Measurements from ENCODE around the gene VAV2. TPM values are rescaled to one million over a fixed set of nuclear protein-coding genes. Genes with fewer than 3 reads are reported as not detected.

The VAV2 gene
- polyA plus RNA-seq, 2 of the 4 experiments (the other 2 are of a cell fraction): 9.8 to 21.4 TPM

- TF ChIP-seq TP53 (CRISPR knock-in tag; IDR thresholded peaks at IDR 0.05): no peak
- no peak for TF ChIP-seq ESRRA (IDR thresholded peaks at IDR 0.05; ENCODE audit: borderline replicate concordance, low read length)
- no peak for TF ChIP-seq FOXS1 (CRISPR knock-in tag; IDR thresholded peaks at IDR 0.05)
- no peak for TF ChIP-seq HEYL (CRISPR knock-in tag; IDR thresholded peaks at IDR 0.05)
- TF ChIP-seq RNF2 (IDR thresholded peaks at IDR 0.05; ENCODE audit: borderline replicate concordance, low read depth): no peak
- WGBS (ENCODE audit: missing lambda C conversion rate): 93% methylated on average over 19 of the region's 19 CpGs
- no peak overlapping the region for H3K27ac ChIP-seq
- H3K4me1 ChIP-seq: 0 out of 3 replicates have a peak, but pooled peaks cover 5% of the 10 kb centered on the region
- FAIRE-seq (no peak), ATAC-seq (no peak), DNase-seq (ENCODE audit: low read depth in 1 of 2, low spot score in 1 of 2) (no peak)
- H3K9me3 ChIP-seq: no peaks in the 10 kb centered on the region
- ChIA-PET CTCF (interaction anchor here (1.3 to 3.3 kb wide), 2 partner anchors 51 to 150 kb away, joined by 5 to 16 read pairs; no protein-coding TSS in a partner anchor), POLR2A (no interaction called here)
- H3K4me2 ChIP-seq: no peak overlapping the region
- H3K4me3 ChIP-seq: no peak overlapping the region
These were observed 148.2 kb downstream of the VAV2 start for GRCh38 chr9:133843751-133844397.

- Histone ChIP-seq H3K4me2 (no peak overlapping the region), H3K9me3 (no peaks in the 10 kb centered on the region), H3K27ac (no peak overlapping the region), H3K4me3 (no peak overlapping the region), H3K4me1 (0 out of 3 replicates have a peak, but pooled peaks cover 5% of the 10 kb centered on the region)
- DNase-seq (ENCODE audit: low read depth in 1 of 2, low spot score in 1 of 2) (no peak), FAIRE-seq (no peak), ATAC-seq (no peak)
- 98% methylated on average over 5 of the region's 5 CpGs for WGBS (ENCODE audit: missing lambda C conversion rate)
- CTCF ChIA-PET: interaction anchor here (0.7 to 3.3 kb wide), 2 partner anchors 18 to 151 kb away, joined by 3 to 16 read pairs; no protein-coding TSS in a partner anchor
- POLR2A ChIA-PET: no interaction called here
- TF ChIP-seq FOXS1 (CRISPR knock-in tag; IDR thresholded peaks at IDR 0.05) (no peak), HMGXB4 (CRISPR knock-in tag; IDR thresholded peaks at IDR 0.05; ENCODE audit: borderline replicate concordance) (no peak), RFX5 (IDR thresholded peaks at IDR 0.05) (no peak), USF2 (IDR thresholded peaks at IDR 0.05) (no peak), HEYL (CRISPR knock-in tag; IDR thresholded peaks at IDR 0.05) (no peak), CHD2 (IDR thresholded peaks at IDR 0.05; ENCODE audit: low read length, partially characterized antibody) (no peak), CEBPB (IDR thresholded peaks at IDR 0.05) (no peak), CBX2 (IDR thresholded peaks at IDR 0.05; ENCODE audit: borderline replicate concordance, low read depth) (no peak), POLR2AphosphoS2 (conservative IDR thresholded peaks at IDR 0.05; ENCODE audit: low read length) (no peak)
These were observed 148.9 kb downstream of the VAV2 start for GRCh38 chr9:133843250-133843649.

GRCh38 chr9:133842721-133843227, 149.3 kb downstream of the VAV2 start:
- CTCF ChIA-PET: interaction anchor here (0.7 to 3.3 kb wide), 2 partner anchors 18 to 152 kb away, joined by 3 to 16 read pairs; no protein-coding TSS in a partner anchor
- ATAC-seq (no peak), DNase-seq (ENCODE audit: low read depth in 1 of 2, low spot score in 1 of 2) (no peak), FAIRE-seq (no peak)
- Histone ChIP-seq H3K4me3 (no peak overlapping the region), H3K27ac (no peak overlapping the region), H3K9me3 (no peaks in the 10 kb centered on the region), H3K4me1 (0 out of 3 replicates have a peak, but pooled peaks cover 5% of the 10 kb centered on the region), H3K4me2 (no peak overlapping the region)
- WGBS (ENCODE audit: missing lambda C conversion rate): 94% methylated on average over 22 of the region's 23 CpGs
- TF ChIP-seq ZFP36 (IDR thresholded peaks at IDR 0.05; ENCODE audit: borderline replicate concordance, partially characterized antibody) (no peak), EHMT2 (IDR thresholded peaks at IDR 0.05; ENCODE audit: low read depth) (no peak), RFX5 (IDR thresholded peaks at IDR 0.05) (no peak), EHF (CRISPR knock-in tag; IDR thresholded peaks at IDR 0.05) (no peak), PBX3 (IDR thresholded peaks at IDR 0.05) (no peak), POLR2AphosphoS2 (conservative IDR thresholded peaks at IDR 0.05; ENCODE audit: low read length) (no peak), JUN (IDR thresholded peaks at IDR 0.05) (no peak), KDM5A (IDR thresholded peaks at IDR 0.05) (no peak), HOXA7 (CRISPR knock-in tag; IDR thresholded peaks at IDR 0.05) (no peak)
- POLR2A ChIA-PET: no interaction called here

Measured in A549 (cell line).